ENCODE data around the gene CTTNBP2NL.
"Not testable (repeated sequence)": the region's sequence is repeated elsewhere in the genome, so short reads cannot be mapped to it uniquely, and the experiment has no call there.

The CTTNBP2NL gene

GRCh38 chr1:112462953-112463279, 66.9 kb downstream of the CTTNBP2NL start:
- no peak for DNase-seq (ENCODE audit: low read depth)
- TF ChIP-seq, protein P1, sequence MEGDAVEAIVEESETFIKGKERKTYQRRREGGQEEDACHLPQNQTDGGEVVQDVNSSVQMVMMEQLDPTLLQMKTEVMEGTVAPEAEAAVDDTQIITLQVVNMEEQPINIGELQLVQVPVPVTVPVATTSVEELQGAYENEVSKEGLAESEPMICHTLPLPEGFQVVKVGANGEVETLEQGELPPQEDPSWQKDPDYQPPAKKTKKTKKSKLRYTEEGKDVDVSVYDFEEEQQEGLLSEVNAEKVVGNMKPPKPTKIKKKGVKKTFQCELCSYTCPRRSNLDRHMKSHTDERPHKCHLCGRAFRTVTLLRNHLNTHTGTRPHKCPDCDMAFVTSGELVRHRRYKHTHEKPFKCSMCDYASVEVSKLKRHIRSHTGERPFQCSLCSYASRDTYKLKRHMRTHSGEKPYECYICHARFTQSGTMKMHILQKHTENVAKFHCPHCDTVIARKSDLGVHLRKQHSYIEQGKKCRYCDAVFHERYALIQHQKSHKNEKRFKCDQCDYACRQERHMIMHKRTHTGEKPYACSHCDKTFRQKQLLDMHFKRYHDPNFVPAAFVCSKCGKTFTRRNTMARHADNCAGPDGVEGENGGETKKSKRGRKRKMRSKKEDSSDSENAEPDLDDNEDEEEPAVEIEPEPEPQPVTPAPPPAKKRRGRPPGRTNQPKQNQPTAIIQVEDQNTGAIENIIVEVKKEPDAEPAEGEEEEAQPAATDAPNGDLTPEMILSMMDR (IDR thresholded peaks at IDR 0.05; ENCODE audit: control insufficient read depth, extremely low read depth, insufficient read depth) = no peak

GRCh38 chr1:112464501-112464900, 68.5 kb downstream of the CTTNBP2NL start:
- TF ChIP-seq, protein P1 (IDR thresholded peaks at IDR 0.05; ENCODE audit: control insufficient read depth, extremely low read depth, insufficient read depth) = no peak
- no peak overlapping the region for H3K4me3 ChIP-seq (ENCODE audit: low read depth, low read length)
- no peak for DNase-seq (ENCODE audit: low read depth)

More at GRCh38 chr1:112462953-112463279, 66.9 kb downstream of the CTTNBP2NL start:
- no peak overlapping the region for H3K4me3 ChIP-seq (ENCODE audit: low read depth, low read length)

DNA sequence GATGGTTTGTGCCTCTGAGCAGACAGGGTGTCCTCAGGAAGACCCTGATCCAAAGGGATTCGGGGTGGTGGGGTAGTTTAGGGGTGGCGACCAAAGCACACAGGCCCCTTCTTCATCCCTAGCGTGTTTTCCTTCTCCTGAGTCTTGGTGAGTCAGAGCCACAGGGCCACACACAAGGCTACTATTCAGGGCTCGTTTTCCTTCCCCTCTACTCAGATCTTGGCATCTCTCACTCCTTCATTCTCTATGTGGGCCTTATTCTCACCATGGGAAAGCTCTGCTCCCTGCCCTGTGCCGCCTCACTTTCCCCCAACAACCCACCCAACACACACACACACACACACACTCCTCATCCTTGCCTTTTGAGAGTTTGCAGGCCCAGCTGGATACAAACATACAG, 69.1 kb downstream of the CTTNBP2NL start:
- no peak for DNase-seq (ENCODE audit: low read depth)
- H3K4me3 ChIP-seq (ENCODE audit: low read depth, low read length) = no peak overlapping the region

DNA sequence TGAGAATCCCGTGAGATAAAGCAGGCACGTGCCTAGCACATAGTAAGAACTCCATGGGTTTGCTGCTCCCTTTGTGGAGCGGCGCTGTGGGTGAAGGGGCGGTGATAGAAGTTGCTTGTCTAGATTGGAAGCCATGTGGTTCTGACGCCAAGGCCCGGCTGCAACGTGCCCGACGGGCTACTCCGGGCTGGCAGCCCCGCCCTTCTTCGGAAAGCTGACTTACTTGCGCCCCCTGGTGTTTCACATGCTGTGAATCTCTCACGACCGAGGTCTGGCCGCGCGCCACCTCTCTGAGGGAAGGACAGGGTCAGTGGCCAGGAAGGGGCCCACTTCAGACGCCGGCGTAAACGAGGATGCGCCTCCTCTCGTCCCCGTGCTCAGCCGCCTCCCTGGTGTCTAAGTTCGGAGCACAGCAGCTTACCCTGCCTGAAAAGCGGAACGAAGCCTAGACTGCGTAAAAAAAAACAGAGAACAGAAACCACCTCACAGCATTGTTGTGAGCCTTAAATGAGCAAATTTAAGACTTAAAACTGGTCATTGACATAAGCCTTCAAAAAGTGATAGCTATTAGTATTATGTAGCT, 70.2 kb downstream of the CTTNBP2NL start:
- H3K4me3 ChIP-seq (ENCODE audit: low read depth, low read length) = 0 out of 2 replicates have a peak overlapping the region, but pooled peaks have one; percentile 16
- TF ChIP-seq, protein P1 (IDR thresholded peaks at IDR 0.05; ENCODE audit: control insufficient read depth, extremely low read depth, insufficient read depth) = peak; percentile 91
- DNase-seq (ENCODE audit: low read depth) = peak; percentile 85

More for the DNA sequence above, 69.1 kb downstream of the CTTNBP2NL start:
- TF ChIP-seq, protein P1 (IDR thresholded peaks at IDR 0.05; ENCODE audit: control insufficient read depth, extremely low read depth, insufficient read depth) = no peak

- not testable (repeated sequence) for H3K4me3 ChIP-seq (ENCODE audit: low read depth, low read length); DNase-seq (ENCODE audit: low read depth)
Observed at GRCh38 chr1:112470324-112470723, 74.3 kb downstream of the CTTNBP2NL start.

DNA sequence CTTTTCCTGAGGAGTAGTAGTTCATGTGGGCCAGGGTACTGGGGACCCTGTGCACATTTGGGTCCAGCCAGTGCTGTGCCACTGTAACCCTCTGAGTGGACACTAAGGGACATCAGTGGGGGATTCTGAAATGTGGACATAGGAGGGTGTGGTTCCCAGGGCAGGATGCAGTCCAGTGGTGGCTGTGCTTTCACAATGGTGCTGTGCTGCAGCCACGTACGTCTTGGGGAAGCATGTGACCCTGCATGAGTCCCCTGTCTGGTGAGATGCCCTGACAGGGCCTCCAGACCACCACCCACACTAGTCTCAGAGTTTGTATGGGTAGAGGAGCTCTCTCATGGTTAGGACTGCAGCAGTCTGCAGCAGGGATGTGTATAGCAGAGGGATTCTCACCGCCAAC, 75.0 kb downstream of the CTTNBP2NL start:
- no peak overlapping the region for H3K4me3 ChIP-seq (ENCODE audit: low read depth, low read length)
- TF ChIP-seq, protein P1 (IDR thresholded peaks at IDR 0.05; ENCODE audit: control insufficient read depth, extremely low read depth, insufficient read depth) = no peak
- DNase-seq (ENCODE audit: low read depth) = no peak

GRCh38 chr1:112472142-112472541, 76.1 kb downstream of the CTTNBP2NL start:
- DNase-seq (ENCODE audit: low read depth) = no peak
- H3K4me3 ChIP-seq (ENCODE audit: low read depth, low read length) = no peak overlapping the region
- TF ChIP-seq, protein P1 (IDR thresholded peaks at IDR 0.05; ENCODE audit: control insufficient read depth, extremely low read depth, insufficient read depth) = no peak

Data from LNCaP clone FGC (cell line).